C4-2B (cell line): ENCODE results near the gene TMIGD2.

ENCODE experiments used
- CTCF ChIP-seq: fragments of 450-650 bp; conservative IDR thresholded peaks from 2 replicates; pipeline ENCODE4 v1.5.1; 2017; ENCODE audit warnings: mild to moderate bottlenecking
- ZFX ChIP-seq: fragments of 450-650 bp; IDR thresholded peaks from 2 replicates; pipeline ENCODE4 v1.6.1; 2017

GRCh38 chr19:4277191-4277696 lies 24.9 kb downstream of the TMIGD2 start:
- TF ChIP-seq CTCF (no peak), ZFX (no peak)
